ENCODE data around the gene RAD51AP2.
A peak's percentile ranks its signal among the peaks of the same experiment; 100 is the strongest.
"Not testable (repeated sequence)": the region's sequence is repeated elsewhere in the genome, so short reads cannot be mapped to it uniquely, and the experiment has no call there.

RAD51AP2 gene

DNA sequence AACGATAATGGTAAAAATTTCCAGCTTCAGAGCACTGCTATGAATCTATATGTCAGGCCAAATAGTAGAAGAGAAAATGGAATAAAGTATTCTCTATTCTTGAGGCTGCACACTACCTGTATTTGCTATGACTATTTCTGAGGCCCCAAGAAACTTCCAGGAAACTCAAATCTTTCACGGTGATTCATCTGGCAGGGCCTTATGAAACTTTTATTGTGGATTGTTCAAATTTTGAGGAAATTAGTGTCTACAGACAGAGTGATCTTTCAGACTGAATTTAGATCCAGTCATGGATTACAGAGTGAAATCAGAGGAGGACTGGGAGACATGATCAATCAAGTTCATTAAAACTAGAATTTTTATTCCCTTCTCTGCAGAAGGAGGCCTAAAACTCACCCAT is 18.2 kb upstream of the RAD51AP2 start:
- DNase-seq, result no peak

DNA sequence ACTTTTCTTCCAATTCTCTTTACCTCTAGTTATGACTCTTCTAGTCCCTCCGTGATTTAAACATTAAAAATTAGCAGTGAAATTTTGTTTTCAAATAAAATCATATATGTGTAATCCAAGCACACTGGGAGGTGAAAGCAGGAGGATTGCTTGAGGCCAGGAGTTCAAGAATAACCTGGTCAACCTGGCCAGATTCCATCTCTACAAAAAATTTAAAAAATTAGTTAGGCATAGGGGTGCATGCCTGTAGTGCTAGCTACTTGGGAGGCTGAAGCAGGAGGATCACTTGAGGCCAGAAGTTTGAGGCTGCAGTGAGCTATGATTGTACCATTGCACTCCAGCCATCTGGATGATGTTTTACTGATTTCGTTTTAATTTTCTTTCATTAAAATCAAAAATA is 15.3 kb upstream of the RAD51AP2 start:
- DNase-seq, result no peak

DNA sequence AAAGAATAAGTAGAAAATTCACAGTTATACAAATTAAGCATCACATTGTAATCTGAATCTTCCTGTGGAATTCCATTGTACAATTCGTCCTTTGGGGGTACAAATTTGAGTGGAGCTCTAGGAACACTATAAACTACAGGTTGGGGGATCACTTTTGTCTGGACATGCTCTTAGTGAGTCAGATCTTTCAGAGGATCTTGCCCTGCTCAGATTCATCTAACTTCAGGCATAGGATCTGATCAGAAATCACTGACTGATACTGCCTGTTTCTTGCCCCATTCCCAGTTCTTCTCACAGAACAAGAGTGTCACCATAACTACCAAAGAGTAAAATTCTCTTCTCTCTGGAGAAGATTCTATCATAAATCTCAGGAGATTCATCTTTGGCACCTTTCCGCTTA is 11.5 kb upstream of the RAD51AP2 start:
- no peak for DNase-seq

DNA sequence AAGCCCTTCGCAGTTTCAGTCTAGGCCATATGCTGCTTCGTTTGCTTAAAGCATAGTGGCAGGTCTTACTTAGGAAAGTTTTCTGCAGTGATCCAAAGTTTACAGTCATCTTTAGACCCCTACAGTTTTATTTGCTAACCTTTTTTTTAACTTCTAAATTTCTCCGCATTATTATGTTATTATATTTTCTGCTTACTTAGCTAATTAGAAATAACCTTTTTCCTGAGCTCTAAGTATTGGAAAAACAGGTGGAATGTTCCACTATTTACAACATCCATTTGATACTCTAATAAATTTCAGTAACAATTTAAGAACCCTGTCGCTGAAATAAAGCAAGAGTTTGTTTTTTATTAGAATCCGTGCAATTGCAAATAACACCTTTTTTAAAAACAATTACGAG is 4.1 kb upstream of the RAD51AP2 start:
- no peak for DNase-seq

DNA sequence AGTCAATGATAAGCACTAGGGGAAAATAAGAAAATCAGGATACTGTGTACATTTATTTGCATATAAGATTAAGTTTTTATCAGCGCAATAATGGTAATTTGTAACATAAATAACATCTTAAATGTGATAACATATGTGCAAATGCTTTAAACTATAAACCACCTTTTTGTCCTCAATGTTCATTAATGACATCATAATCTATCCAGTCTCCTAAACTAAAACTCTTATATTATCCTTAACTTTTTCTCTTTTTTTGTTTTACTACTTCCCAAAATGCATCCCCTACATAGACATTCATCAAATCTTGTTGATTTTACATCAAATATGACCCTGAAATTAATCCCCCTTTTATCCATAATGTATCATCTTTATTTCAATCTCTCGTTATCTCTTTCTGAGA is 3.4 kb upstream of the RAD51AP2 start:
- DNase-seq, result no peak

DNA sequence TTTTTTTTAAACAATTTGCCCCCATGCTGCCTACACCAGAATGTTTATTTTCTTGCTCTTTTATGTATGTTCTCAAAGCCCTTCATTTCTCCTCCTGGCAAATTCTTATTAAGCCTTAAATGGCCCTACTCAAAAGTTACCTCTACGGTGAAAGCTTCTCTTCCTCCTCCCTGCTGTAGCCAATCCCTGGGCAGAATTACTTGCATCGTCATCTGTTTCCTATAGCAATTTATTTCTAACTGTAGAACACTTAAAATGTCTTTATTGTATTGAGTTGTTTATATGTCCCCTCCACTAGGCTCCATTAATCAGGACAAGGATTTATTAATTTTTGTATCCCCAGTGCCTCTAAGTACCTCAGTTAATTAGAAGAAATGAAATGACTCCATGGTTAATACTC is 2.5 kb upstream of the RAD51AP2 start:
- no peak for DNase-seq

DNA sequence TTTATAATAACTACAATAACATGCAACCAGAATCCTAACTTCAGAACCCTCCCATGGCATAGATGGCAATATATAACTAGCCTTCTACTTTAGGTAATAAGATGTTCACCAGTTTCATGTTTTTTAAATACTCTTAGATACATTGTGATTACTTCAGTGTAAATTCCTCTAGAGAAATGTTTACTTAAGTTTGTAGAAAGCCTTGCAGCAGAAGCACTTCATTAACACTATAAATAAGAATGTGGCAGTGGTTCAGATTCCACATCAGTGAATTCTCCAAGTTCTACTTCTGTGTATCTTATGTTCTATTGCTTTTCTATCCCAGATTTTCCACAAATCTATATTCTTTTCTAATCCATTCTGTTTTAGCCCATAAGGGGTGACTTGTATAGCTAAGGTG is 1.2 kb upstream of the RAD51AP2 start:
- no peak for DNase-seq

DNA sequence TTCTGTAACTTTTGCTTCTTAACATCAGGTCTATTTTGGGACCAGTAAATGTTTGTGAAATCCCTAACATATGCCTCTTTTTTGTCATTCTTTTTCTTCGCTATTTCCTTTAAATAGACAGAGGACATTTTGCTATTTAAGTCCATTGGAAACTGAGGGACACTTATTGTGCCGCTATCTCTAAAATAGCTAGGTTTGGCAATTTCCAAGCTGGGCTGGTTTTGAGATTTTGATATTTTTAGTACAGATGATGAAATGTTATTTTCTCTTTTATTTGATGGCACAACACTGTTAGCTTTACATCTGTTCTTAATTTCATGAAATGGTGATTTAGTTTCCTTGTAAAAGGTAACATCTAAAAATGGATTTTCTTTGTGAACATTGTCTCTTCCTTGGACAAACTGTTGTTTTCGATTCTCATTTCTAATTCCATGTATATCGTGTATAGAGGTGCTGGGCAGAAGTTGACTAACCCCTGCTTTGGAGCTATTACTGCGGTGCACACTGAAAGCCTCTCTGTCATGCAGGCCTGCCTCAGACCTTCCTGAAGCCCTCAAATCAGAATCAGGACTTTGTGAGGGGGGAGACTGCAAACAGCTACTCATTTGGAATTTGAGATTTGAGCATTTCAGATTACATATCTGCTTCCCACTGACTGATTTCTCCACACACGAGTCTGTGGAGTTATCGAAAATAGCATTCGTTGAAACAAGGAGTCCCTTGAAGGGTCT is 594 bp downstream of the RAD51AP2 start:
- no peak for DNase-seq

DNA sequence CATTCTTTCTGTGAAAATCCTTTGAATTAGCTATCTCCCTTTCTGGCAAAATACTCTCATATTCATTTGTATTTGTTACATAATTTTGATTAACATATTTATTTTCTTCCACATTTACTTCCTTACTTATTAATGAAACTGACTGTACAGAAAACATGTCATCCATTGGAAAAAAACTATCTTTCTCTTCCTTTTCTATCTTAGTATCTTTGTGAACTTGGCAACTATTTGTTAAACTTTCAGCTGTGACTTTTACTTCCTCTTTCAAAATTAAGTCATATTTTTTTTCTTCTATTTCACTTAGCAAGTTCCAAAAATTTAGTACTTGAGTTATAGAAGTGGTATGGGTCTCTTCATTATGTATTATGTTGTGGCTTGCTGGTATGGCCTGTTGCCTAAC is 2.6 kb downstream of the RAD51AP2 start:
- DNase-seq, result no peak

DNA sequence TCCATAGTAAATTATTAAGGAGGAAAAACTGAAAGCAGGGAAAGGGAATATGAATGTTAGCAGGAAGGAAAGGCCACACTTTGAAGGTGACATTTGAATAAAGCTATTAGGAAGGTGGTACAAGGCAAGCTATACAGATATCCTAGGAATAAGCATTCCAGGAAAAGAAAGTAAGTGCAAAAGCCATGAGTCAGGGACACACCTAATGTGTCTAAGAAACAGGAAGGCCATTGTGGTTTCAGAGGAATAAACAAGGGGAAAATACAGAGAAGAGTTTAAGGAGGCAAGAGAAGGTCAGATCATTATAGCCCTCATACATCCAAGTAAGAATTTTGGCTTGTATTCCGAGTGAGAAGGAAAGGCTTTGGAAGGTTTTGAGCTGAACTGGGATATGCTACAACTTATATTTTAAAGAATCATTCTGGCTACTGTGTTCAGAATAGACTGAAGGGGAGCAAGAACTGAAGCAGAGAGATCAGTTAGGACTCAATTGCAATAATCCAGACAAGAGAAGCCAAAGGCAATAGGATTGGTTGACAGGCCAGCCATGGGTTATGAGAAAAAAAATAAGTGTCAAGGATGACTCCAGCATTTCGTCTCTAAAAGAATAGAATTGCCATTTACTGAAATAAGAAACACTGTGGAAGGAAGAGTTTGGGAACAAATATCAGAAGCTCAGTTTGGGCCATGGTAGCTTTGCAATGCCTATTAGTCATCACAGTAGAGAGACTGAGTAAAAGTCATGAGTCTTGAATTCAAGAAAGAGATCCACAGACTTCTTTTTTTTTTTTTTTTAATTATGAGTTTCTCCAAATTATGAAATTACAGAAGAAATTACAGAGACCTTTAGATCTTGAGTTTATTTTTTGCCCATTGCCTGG is 11.3 kb downstream of the RAD51AP2 start:
- no peak for DNase-seq

DNA sequence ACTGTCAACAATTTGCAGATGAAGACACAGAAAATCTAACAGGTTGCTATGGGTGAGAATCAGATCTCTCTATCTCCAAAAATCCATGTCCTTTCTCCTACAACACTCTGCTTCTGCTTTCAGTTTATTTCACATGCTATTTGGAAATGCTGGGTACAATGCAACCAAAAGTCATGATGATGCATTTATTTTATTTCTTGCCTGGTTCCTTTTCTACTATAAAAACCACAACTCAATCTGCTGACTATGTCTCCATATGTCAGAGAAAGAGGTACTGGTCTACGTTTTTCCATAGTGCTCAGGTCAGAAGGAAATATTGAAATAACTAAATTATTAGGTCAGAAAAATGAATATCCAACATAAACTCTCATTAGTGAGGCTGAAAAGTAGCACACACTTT is 20.5 kb downstream of the RAD51AP2 start:
- no peak for DNase-seq

DNA sequence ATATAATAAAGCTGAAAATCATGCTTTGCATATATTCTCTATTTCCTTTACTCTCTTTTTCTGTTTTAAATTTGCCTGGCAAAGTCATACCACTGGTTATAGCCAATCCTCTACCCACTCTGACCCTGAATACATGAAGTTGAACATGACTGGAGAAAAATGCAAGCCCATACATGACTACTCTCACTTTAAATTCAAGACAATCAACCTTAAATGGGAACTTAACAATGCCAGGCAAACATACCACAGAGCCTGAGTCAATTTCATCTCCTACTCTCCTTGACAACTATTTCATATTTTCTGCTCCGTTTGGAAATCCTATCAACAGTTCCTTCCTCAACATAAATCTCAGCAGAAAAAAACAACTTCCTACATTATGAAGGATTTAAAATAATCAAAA is 22.6 kb downstream of the RAD51AP2 start:
- no peak for DNase-seq

DNA sequence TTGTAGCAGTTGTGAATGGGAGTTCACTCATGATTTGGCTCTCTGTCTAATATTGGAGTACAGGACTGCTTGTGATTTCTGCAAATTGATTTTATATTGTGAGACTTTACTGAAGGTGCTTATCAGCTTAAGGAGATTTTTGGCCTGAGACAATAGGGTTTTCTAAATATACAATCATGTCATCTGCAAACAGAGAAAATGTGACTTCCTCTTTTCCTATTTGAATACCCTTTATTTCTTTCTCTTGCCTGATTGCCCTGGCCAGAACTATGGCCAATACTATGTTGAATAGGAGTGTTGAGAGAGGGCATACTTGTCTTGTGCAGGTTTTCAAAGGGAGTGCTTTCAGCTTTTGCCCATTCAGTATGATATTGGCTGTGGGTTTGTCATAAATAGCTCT is 28.1 kb downstream of the RAD51AP2 start:
- not testable (repeated sequence) for DNase-seq

DNA sequence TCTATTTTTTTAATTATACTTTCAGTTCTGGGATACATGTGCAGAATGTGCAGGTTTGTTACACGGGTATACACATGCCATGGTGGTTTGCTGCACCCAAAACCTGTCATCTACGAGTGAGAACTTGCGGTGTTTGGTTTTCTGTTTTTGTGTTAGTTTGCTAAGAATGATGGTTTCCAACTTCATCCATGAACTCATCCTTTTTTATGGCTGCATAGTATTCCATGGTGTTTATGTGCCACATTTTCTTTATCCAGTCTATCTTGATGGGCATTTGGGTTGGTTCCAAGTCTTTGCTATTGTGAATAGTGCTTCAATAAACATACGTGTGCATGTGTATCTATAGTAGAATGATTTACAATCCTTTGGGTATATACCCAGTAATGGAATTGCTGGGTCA is 29.6 kb downstream of the RAD51AP2 start:
- not testable (repeated sequence) for DNase-seq

DNA sequence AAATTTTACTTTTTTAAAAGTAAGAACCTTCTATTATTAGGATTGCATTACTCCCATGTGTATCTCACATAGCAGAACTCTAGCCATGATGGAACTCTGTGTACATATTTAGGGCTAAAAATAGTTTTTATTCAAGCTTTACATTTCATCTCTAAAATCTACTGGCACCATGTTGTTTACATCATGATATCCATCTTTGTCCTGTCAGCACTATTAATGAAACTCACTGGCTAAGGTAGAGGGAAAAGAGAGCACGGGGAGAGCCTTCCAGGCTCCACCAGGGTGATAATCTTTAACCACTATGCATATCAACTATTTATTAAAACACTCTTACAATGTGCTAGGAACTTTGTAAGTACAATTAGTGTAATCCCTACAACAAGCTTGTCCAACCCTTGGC is 34.7 kb downstream of the RAD51AP2 start:
- DNase-seq, result no peak

DNA sequence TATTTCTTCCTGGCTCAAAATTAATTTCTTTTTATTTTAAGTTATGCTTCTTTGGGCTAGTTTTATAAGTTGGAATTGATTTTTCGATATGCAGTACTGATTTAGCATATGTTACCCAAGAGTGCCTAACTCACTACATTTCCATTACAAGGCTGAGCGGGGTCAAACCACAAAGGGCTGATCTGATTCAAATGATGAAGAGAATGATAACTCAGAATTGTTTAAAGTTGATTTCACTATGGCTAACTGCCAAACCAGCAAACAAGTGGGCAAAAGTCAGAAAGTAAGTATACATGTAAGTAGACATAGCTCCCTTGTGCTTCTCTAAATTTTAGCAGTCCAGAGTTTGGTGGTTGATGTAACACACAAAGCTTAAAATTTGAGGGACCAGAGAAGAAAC is 35.6 kb downstream of the RAD51AP2 start:
- no peak for DNase-seq

DNA sequence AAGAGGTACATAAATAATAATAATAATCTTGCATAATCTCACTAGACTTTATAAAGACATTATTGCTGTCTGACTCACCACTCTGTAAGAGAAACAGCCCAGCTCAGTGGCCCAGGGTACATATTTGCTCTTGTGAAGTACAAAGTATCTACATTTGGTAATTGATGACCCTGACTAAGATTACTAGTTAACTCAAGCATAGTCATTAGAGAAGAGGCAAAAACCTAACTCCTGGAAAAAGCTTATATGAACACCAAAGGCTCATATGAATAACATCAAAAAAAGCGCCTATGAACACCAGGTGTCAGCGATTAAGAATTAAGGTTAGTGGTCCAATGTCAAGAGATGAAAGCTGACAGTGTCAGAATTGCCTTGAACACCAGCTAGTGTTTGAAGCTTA is 38.4 kb downstream of the RAD51AP2 start:
- DNase-seq, result no peak

DNA sequence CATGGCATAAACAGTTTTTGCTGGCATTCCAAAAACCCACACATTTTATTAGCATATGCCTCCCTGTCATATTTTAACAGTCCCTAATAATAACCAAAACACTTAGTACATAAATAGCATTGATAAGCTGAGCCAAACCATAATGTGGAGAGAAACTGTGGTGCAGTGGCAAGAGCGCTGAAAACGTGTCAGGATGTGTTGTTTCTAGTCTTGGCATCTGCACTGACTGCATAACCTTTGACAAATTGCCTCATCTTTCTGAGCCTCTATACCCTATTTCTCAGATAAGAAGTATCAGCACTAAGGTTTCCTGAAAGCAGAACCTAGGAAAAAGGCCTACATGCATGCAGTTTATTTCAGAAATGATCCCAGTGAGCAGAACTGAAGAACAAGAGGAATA is 41.4 kb downstream of the RAD51AP2 start:
- DNase-seq, result no peak

DNA sequence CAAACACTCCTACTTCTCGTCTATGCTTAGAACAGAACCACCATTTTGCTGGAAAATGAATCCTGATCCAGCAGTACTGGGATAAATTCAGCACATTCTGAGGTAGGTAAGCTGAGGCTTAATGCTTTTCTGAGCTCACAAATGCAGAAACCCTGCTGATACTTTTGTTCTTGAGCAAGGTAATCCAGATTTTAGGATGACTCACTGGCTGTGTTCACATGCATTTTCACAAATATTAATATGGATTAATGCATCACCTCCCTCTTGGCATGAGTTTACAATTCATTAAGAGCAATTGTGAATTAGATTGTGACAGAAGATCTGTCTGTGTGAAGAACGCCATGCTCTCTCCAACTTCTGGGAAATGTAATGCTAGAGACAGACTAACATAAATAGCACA is 42.2 kb downstream of the RAD51AP2 start:
- no peak for DNase-seq

DNA sequence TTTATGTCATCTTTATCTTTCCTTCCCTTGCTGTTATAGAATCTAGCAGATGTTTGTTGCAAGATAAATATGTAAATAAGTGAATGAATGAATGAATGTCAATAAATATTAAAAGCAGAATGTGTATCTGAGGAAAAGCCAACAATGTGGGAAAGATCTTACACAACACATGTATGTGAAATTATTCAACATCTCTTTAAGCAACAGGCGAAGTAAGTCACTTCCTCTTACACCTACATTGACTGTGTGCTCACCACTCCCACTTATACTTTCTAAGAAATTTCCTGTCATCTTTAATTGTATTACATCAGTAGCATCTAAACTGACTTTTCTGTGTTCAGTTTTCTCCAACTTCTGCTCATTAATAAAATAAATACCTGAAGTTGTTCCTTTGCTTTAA is 43.0 kb downstream of the RAD51AP2 start:
- no peak for DNase-seq

DNA sequence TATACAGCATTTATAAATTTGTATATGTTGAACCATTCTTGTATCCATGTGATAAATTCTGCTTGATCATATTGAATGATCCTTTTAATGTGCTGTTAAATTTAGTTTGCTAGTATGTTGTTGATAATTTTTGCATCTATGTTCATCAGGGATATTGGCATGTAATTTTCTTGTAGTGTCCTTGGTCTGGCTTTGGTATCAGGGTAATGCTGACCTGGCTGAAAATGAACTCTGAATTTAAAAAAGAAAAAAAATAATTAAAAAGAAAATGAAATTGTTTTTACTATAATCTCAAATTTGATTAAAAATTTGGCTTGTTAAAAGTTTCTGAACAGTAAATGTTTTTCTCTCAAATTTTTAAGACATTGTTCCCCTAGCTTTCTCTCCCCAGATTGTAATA is 46.3 kb downstream of the RAD51AP2 start:
- no peak for DNase-seq

DNA sequence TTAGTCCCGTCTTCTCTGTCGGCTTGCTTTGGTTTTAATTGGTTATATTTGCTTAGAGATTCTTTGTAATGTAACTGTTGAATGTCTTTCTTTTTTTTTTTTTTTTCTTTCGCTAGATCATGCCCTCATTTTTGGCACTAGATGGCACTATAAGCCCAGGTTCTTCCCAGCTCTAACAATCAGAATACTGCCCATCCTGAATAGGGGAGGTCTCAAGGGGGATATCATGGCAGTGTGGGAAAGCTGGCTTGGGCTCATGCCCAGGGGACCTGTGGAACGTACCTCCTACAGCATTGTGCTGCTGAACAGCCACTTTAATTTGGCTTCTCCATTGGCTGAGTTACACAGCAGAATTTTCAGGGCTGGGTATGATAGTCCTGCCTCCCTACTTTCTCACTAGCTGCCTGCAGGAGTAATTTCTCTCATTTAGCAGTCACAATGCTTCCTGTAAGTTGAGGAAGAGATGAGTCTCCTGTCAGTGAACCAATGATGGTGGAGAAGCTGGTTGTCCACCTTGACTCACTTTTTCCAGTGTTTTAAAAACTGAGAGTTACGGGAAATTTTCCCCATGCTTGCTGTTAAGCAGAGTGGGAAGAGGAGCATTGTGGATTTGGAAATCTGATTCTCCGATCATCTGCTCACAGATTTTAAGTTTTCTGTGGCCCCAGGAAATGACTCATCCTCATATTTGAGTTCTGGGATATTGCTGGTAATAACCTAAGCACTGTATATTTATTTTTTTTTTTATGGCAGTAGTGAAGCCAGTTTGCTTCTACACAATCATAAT is 47.2 kb downstream of the RAD51AP2 start:
- DNase-seq, result peak in 1 of 2 experiments; percentile 58

DNA sequence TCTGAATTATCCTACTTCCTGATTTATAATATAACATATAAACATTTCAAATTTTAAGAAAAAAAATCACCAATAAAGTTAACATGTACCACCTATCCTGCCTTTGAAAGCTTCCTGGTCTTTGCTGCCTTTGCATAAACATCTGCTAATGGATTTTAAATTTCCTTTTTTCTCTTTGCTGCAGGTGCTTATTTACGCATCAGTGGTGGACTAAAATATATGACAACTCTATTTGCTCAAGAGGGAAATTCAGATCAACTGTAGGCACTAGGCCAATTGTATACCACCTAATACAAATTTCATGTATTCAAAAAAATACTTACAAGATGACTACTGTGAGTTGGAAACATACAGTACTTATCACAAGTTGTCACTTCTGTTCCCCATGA is 57.2 kb downstream of the RAD51AP2 start:
- no peak for DNase-seq
